Measurements from ENCODE around the gene SRGAP3.
A peak's percentile ranks its signal among the peaks of the same experiment; 100 is the strongest.

Gene SRGAP3

DNA sequence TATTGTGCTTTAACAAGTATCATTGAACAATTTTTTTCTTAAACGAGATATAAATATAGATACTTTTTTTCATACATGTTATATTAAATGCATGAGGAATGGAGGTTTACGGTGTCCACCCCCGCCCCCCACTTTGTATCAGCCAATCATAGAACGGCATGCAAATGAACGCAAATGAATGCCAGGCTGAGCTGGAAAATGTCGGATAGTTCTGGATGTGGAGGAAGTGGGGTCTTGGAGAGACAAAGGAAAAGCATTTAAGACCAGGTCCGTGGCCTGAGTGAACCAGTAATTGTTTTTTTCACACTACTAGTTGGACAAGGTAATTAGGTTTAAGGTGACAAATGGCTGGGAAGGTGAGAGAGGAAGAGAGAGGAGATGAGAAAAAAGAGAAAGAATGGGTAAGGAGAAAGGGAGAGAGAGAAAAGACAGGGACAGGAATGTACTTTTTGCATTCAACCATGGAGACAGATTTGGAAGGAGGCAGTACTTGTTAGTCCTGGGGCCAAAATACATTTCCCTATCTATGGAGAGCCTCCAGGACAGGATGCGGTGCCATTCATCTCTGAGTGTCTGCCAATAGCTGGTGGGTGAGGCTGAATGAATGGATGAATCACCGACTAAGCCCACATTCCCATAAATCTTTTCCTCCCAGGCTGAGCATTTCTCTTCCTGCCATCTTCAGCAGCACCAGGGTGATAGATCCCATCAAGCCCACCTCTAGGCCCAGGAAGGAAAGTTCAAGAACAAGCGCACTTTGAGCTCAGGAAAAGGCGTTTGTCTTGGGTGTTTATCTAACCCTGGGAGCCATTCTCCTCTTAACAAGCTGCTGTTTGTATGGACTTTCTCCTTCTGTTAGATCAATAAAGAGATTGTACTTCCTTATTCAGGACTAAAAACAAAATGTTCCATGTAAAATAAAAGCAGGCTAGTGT is 284.7 kb downstream of the SRGAP3 start:
- ATAC-seq, result no peak
- no peak for DNase-seq

DNA sequence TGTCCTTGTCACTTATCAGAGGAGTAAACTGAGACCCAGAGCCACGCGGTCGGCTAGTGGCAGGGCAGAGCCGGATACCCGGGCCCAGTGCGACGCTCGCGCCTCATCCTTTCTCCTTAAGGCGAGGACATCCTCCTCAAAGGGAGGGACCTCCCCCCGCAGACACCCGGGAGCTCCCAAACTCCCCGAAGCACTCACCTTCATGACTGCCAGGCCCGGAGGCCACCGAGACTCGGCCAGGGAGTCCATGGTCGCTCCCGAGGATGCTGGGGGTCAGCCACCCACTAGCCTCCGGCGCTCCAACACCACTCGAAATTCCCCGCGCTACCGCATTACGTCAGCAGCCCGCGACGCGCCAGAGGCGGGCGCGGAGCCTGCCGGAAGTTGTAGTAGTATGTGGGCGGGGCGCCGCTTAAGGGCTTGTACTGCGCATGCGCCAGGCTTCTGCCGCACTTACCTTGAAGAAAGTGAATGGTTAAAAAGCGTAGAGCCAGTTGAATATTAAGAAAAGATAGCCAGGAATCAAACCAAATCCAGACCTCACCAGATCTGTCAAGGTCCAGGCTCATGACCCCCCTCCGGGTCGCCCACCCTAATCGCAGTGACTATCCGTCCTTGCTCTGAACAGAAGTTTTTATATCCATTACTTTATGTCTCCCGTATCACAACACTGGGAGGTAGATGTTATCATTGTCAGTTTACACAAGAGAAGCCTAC is 286.2 kb downstream of the SRGAP3 start, which contains the start of gene RAD18:
Gene RAD18 (minus strand): TSS at position 336 of the 717 bp plus-strand sequence. CDS start 87 bp downstream, at position 249.
- ATAC-seq (peak; percentile 92), DNase-seq (peak; percentile 94)

DNA sequence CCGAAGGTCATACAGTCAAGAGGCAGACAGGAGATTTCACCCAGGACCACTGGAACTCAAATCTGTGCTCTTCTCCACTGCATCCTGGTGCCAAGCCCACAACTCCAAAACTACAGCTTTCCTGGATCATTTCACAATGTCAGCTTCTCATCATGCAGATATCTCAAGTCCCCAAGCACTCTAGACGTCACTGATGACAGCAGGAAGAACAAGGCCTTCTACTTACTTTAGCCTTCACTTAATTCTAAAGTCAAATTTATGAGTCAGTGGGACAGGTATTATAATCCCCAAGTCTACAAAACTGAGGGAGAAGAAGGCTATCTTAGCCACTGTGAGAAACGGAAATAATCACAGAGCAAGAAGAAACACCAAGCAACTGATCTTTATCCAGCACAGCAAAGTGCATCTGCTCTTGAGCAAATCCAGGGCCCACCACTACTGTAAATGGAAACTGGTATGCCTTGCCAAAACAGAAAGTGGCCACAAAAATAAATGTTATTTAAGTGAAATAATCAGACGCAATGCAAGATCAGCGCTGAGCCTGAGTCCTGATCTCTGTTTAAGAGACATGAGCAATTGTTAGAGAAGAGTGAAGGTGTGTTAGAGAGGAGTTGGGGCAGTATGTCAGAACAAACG is 287.1 kb downstream of the SRGAP3 start:
- ATAC-seq, result no peak
- DNase-seq, result no peak

DNA sequence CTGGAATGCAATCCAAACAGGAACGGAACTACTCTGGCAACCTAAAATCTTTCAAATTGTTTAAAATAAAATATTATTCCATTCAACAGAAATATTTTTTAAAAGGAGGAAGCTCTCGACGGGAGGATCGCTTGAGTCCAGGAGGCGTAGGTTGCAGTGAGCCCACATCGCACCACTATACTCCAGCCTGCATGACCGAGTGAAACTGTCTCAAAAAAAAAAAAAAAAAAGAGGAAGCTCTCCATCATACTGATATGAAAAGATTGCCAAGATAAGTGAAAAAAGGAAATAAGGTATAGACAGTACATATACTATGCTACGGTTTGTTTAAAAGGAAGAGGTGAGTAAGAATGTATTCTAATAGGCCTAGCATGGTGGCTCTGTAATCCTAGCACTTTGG is 289.8 kb downstream of the SRGAP3 start:
- DNase-seq (no peak), ATAC-seq (no peak)

DNA sequence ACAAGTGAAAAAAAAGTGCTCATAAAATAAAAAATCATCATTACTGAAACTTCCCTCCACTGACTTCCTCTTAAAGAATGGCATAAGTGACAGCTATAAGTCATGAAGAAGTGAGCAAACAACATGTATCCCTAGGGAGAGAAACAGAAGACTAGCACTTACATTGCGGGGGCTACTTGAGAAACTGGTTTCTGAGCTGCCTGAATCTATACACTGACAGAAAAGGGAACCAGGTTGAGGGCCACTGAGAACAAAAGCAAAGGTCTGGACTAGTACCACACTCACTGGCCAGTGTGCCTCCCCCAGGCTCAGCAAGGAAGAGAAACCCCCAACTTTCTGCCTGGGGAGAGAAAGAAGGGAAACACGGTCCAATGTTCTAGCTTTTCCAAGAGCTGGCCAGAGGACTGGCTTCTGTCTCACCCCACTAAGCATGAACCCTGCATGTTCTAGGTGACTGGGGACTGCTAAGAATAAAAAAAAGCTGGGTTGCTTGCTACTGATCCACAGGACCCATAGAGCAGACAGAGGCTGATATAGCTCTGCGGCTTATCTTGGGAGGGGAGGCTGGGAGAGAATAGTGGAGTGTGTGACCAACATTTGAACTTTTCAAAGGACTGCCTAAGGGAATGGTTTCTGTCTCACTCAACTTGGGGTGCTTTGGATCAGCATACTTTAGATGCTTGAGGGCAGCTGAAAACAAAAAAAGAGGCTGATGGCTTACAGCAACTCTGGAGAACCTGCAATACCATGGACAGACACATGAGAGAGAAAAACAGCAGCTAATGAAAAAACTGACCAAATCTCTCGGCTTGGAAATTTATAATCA is 294.3 kb downstream of the SRGAP3 start:
- no peak for DNase-seq

DNA sequence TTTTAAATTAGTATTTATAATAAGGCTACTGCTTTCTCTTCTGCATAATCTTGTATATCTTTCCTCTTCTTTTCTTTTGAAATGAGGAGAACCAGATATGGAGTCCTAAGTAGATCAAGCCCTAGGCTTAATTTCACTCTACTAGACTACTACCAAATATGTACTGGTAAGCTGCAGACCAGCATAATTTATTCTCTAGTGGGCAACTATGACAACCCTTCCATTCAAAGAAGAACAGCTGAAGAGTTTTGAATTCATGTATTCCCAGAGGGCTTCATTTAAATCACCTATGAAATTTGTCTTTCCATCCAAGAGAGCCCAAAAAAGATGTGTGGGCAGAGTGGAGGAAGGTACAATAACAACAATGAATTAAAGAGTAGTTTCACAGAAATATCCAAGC is 296.1 kb downstream of the SRGAP3 start:
- DNase-seq (no peak), ATAC-seq (no peak)

More for the DNA sequence above, 294.3 kb downstream of the SRGAP3 start:
- ATAC-seq, result peak; percentile 46

DNA sequence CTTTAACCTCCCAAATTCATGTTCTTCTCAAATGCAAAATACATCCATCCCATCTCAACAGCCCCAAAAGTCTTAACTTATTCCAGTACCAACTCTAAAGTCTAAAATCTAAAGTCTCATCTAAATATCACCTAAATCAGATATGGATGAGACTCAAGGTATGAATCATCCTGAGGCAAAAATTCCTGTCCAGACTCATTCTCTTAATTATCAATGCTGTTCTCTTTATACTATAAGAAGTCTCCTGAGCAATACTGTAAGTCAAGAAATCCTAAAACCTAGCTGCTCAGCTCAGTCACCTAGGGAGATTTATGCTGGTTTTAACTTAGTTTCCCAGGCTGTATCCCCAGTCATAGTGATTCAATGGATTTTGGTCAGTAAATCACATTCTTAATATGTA is 297.3 kb downstream of the SRGAP3 start:
- no peak for DNase-seq
- ATAC-seq, result no peak

DNA sequence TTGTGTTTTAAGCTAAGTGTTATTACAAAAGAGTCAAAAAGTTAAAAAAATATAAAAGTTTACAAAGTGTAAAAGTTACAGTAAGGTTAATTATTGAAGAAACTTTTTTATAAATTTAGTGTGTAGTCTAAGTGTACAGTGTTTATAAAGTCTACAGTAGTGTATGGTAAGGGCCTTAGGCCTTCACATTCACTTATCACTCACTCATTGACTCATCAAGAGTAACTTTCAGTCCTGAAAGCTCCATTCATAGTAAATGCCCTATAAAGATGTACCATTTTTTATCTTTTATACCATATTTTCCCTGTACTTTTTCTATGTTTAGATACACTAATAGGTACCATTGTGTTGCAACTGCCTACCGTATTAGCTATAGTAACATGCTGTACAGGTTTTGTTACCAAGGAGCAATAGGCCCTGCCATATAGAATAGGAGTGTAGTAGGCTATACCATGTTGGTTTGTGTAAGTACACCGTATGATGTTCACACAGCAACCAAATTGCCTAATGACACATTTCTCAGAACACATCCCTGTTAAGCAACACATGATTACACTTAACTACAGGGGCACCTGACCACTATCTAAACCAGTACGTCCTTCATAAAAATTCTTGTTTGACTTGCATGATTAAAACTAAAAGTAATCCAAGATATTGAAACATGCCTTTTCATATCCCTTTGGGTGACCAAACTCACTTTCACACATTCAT is 303.4 kb downstream of the SRGAP3 start:
- DNase-seq (no peak), ATAC-seq (no peak)

DNA sequence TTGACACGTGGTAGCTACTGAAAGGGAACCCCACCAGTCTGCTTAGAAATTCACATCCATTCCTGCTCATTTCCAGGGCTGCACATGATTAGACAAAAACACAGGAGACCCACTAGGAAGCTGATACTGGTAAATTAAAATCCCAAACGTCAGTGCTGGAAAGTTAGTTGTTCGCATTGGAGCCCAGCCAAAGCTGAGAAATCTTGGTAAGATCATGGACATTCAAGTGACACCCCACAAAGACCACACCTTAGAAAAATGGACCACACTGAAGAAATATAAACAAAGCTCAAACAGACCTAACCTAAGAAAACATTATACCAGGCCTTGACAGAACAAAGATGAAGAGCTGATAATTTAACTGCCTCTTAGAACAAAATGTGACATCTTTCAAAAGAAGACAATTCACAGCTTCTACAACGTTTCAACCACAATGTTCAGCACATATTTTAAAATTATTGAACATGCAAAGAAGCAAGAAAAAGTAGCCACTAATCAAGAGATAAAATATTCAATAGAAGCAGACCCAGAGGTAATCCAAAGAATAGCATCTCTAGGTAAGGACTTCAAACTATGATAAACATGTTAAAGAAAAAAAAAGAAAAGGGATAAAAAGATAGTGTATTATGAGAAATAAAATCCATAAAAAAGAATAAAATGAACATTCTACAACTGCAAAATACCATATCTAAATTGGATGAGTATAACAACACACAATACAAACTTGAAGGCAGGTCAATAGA is 306.5 kb downstream of the SRGAP3 start:
- no peak for ATAC-seq
- no peak for DNase-seq

DNA sequence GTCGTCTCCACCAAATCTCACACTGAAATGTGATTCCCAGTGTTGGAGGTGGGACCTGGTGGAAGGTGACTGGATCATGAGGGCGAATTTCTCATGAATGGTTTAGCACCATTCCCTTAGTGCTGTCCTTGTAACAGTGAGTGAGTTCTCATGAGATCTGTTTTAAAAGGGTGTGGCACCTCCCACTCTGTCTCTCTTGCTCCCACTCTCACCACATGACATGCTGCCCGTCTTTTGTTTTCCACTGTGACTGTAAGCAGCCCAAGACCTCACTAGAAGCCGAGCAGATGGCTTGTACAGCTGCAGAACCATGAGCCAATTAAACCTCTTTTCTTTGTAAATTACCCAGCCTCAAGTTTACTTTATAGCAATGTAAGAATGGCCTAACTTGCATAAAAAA is 307.3 kb downstream of the SRGAP3 start:
- DNase-seq, result no peak

DNA sequence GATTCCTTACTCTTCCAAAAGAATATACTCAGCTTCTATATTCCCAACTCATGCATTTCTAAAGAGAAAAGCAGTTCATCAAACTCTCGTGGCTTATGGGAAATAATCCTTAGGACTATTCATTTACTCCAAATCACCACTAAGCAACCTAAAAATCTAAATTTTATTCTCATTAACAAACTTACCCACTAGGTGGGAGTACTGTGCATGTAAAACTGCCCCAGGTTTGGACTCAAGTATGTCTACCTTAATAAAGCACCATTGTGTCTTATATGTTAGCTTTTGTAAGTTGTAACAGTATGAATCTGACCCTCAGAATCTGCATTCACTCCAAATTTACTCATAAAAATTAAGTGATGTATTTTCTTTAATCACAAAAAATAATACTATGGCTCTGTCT is 311.4 kb downstream of the SRGAP3 start:
- no peak for DNase-seq
- ATAC-seq, result no peak

More for the DNA sequence above, 307.3 kb downstream of the SRGAP3 start:
- no peak for ATAC-seq

DNA sequence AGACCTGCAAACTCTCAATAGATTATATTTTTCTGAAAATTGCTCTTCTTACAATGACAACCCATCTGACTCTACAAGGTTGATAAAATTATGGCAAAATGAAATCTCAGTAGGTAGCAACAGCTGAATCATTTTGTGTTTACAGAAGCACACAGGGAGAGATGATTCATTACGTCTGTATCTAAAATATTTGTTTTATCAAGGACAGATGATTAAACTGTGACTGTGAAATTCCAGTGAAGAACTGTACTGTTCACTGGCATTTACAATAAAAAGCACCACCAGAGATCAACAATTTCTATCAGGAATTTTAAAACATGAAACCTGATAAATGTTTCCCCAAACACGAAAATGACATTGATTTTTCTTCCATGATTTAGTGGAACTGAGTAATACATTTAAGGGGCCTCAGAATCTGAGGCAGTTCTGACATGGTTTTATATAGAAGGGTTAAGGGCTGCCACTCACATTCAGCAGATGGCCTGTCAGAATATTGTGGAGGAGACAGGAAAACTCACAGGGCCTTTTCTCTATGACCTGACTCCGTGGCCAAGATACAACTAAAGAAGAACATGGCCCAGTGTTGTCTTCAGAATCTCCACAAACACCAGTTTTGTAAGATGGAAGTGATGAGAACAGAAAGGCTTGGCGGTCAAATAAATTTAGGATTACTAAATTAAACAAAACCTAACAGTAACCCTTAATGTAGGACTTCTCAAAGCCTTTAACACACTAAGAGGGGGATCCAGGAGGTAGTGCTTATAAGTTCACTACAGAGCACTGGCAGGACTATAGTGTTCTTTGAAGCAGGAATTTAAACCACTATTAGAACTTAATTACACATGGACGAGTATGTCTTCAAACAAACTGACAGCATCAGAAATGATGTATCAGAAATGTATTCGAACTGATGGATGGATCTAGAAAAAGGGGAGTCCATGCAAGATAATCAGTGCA is 312.1 kb downstream of the SRGAP3 start:
- no peak for ATAC-seq
- DNase-seq, result no peak

DNA sequence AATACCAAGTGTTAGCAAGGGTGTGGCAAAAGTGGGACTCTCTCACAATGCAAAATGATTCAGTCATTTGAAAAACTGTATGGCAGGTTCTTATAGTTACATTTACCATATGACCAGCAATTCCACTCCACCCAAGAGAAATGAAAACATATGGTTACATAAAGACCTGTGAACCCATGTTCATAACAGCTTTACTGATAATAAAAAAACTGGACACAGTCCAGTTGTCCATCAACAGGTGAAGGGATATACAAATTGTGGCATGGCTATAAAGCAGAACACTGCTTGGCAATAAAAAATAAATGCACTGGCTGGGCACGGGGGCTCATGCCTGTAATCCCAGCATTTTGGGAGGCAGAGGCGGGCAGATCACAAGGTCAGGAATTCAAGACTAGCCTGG is 316.9 kb downstream of the SRGAP3 start:
- DNase-seq, result no peak
- ATAC-seq, result no peak

DNA sequence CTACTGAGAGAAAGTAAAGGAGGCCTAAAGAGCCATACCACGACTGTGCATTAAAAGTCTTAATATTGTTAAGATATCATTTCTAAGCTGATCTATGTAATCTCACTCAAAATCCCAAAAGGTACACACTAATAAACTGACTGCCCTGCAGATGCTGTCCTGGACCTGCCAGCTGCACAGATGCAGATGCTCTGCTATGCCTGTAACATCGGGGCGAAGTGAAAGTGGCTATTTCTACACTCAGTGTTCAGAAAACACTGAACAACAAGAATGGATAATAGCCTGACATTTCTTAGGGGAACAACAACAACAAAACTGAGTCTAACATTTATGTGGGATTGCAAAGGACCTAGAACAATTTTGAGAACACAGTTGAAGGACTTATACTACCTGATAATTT is 318.1 kb downstream of the SRGAP3 start:
- DNase-seq (no peak), ATAC-seq (no peak)

Measured in stimulated activated naive CD8-positive, alpha-beta T cell treated with anti-CD3 and anti-CD28 coated beads, Interleukin-15, Interleukin-2, amounts not matched to agents 100 U/mL and 50 U/mL, for 24 hours (primary cell).